ENCODE data around the gene GCNT2.
"Not testable (repeated sequence)": the region's sequence is repeated elsewhere in the genome, so short reads cannot be mapped to it uniquely, and the experiment has no call there.

GCNT2 gene

DNA sequence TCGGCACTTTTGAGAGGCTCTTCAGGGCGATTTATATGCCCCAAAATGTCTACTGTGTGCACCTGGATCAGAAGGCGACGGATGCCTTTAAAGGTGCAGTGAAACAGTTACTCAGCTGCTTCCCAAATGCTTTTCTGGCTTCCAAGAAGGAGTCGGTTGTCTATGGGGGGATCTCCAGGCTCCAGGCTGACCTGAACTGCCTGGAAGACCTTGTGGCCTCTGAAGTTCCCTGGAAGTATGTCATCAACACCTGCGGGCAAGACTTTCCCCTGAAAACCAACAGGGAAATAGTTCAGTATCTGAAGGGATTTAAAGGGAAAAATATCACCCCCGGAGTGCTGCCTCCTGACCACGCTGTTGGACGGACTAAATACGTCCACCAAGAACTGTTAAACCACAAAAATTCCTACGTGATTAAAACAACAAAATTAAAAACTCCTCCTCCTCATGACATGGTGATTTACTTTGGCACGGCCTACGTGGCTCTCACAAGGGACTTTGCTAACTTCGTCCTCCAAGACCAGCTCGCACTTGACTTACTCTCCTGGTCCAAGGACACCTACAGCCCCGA, 8.2 kb downstream of the GCNT2 start:
- Histone ChIP-seq H3K4me1 (ENCODE audit: control insufficient read depth in 2 of 2, insufficient read depth in 2 of 2, low read length in 2 of 2) (peaks cover 6 to 7% of the 10 kb centered on the region in 2 donors), H3K27me3 (ENCODE audit: control insufficient read depth in 2 of 2, insufficient read depth in 2 of 2, low read length in 2 of 2) (no peaks in the 10 kb centered on the region), H3K36me3 (ENCODE audit: control insufficient read depth in 2 of 2, insufficient read depth in 2 of 2, low read length in 2 of 2) (no peaks in the 10 kb centered on the region), H3K9me3 (ENCODE audit: control insufficient read depth in 2 of 2, low read length in 2 of 2) (no peaks in the 10 kb centered on the region), H3K4me3 (ENCODE audit: low read length in 2 of 2) (peak overlapping the region; percentile 68 to 78), H3K27ac (ENCODE audit: low read depth in 2 of 2, low read length in 2 of 2) (peak overlapping the region in 1 of 2 donors; percentile 78), H3K9ac (ENCODE audit: low read depth in 1 of 2, low read length in 2 of 2) (peak overlapping the region; percentile 32 to 63)

DNA sequence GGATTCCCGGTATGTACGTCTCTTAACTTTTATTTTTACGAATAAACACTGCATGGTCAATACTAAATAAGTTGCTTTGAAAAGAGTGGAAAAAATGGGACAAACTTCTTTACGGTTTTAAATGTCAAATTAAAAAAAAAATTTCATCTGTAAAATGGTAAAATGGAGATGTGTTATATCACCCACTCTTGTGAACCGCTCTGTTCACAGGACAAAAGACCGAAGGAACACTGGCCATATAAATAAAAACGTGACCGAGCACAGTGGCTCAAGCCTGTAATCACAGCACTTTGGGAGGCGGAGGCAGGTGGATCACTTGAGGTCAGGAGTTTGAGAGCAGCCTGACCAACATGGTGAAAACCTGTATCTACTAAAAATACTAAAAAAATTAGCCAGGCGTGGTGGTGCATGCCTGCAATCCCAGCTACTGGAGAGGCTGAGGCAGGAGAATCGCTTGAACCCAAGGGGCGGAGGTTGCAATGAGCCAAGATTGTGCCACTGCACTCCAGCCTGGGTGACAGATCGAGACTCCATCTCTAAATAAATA, 8.8 kb downstream of the GCNT2 start:
- not testable (repeated sequence) for H3K27me3 ChIP-seq (ENCODE audit: control insufficient read depth in 2 of 2, insufficient read depth in 2 of 2, low read length in 2 of 2); H3K36me3 ChIP-seq (ENCODE audit: control insufficient read depth in 2 of 2, insufficient read depth in 2 of 2, low read length in 2 of 2); H3K9ac ChIP-seq (ENCODE audit: low read depth in 1 of 2, low read length in 2 of 2); H3K27ac ChIP-seq (ENCODE audit: low read depth in 2 of 2, low read length in 2 of 2); H3K9me3 ChIP-seq (ENCODE audit: control insufficient read depth in 2 of 2, low read length in 2 of 2); H3K4me1 ChIP-seq (ENCODE audit: control insufficient read depth in 2 of 2, insufficient read depth in 2 of 2, low read length in 2 of 2)
- H3K4me3 ChIP-seq (ENCODE audit: low read length in 2 of 2): peak overlapping the region in 1 of 2 donors; percentile 78

DNA sequence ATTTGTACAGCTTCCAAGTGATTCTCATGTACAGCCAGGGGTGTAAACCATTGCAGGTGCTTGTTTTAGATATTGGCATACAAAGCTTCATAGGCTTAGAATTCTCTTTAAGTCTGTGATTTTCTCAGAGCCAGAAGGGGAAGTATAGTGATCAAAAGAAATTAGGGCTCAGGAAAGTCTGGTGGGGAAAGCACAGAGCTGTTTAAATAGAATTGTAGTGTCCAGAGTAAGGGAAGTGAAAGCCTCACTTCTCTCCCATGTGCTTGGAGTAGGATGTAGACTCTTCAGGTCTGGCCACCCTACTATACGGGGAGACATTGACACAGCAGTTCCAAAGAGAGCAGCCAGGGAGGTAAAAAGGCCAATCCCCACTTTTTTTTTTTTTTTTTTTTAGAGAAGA, 10.4 kb downstream of the GCNT2 start:
- Histone ChIP-seq H3K9me3 (ENCODE audit: control insufficient read depth in 2 of 2, low read length in 2 of 2) (no peaks in the 10 kb centered on the region), H3K27ac (ENCODE audit: low read depth in 2 of 2, low read length in 2 of 2) (no peak overlapping the region), H3K27me3 (ENCODE audit: control insufficient read depth in 2 of 2, insufficient read depth in 2 of 2, low read length in 2 of 2) (no peaks in the 10 kb centered on the region), H3K36me3 (ENCODE audit: control insufficient read depth in 2 of 2, insufficient read depth in 2 of 2, low read length in 2 of 2) (no peaks in the 10 kb centered on the region), H3K4me3 (ENCODE audit: low read length in 2 of 2) (peak overlapping the region in 1 of 2 donors; percentile 14), H3K4me1 (ENCODE audit: control insufficient read depth in 2 of 2, insufficient read depth in 2 of 2, low read length in 2 of 2) (peaks cover 6 to 8% of the 10 kb centered on the region in 2 donors), H3K9ac (ENCODE audit: low read depth in 1 of 2, low read length in 2 of 2) (no peak overlapping the region)

DNA sequence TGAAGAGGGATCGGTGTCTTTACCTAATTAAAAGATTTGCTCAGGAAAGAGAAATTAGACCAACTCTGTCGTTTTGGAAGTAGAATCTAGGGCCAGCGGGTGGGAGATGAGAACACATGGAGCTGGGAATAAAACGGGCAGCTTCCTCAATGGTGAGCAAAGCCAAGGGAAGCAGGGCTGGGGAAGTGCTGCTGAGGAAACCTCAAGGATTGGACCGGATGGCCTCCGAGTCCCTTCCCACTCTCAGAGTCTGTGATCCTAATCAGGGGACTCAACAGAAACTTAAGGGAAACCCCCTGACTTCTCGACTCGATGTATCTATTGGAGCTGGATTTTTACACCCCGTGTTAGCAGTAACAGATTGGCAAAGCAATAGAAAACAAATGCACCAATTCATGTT, 10.8 kb downstream of the GCNT2 start:
- no peak overlapping the region for H3K27ac ChIP-seq (ENCODE audit: low read depth in 2 of 2, low read length in 2 of 2)

DNA sequence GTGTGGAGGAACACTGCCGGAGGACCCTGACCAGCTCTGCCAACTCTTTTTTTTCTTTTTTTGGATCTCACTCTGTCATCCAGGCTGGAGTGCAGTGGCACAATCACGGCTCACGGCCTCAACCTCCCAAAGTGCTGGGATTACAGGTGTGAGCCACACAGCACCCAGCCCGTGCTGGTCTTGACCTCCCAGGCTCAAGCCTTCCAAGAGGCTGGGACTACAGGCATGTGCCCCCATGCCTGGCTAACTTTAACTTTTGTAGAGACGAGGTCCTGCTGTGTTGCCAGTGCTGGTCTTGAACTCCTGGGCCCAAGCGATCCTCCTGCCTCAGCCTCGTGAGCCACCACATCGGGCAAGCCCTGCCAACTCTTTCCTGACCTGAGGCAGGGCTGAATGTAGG, 11.2 kb downstream of the GCNT2 start:
- Histone ChIP-seq H3K9ac (ENCODE audit: low read depth in 1 of 2, low read length in 2 of 2) (no peak overlapping the region), H3K4me1 (ENCODE audit: control insufficient read depth in 2 of 2, insufficient read depth in 2 of 2, low read length in 2 of 2) (peaks cover 6 to 8% of the 10 kb centered on the region in 2 donors)

More for the DNA sequence above, 10.8 kb downstream of the GCNT2 start:
- Histone ChIP-seq H3K4me1 (ENCODE audit: control insufficient read depth in 2 of 2, insufficient read depth in 2 of 2, low read length in 2 of 2) (peaks cover 6 to 8% of the 10 kb centered on the region in 2 donors), H3K36me3 (ENCODE audit: control insufficient read depth in 2 of 2, insufficient read depth in 2 of 2, low read length in 2 of 2) (no peaks in the 10 kb centered on the region), H3K27me3 (ENCODE audit: control insufficient read depth in 2 of 2, insufficient read depth in 2 of 2, low read length in 2 of 2) (no peaks in the 10 kb centered on the region), H3K4me3 (ENCODE audit: low read length in 2 of 2) (peak overlapping the region in 1 of 2 donors; percentile 14), H3K9ac (ENCODE audit: low read depth in 1 of 2, low read length in 2 of 2) (no peak overlapping the region), H3K9me3 (ENCODE audit: control insufficient read depth in 2 of 2, low read length in 2 of 2) (no peaks in the 10 kb centered on the region)

DNA sequence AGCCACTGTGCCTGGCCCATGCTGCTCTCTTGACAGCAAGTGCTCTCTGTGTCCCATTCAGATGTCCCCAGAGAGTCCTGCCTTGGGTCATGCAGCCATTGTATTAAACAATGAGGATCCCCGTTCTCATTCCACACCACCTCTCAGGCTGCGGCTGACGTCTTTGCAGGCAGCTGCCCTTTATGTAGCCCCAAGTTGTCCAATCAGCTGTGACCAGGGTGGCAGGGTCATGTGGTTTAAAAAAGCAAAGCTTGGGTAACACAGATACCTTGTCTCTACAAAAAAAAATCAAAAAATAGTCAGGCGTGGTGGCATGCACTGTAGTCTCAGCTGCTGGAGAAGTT, 13.2 kb downstream of the GCNT2 start:
- Histone ChIP-seq H3K9ac (ENCODE audit: low read depth in 1 of 2, low read length in 2 of 2) (no peak overlapping the region), H3K27me3 (ENCODE audit: control insufficient read depth in 2 of 2, insufficient read depth in 2 of 2, low read length in 2 of 2) (no peaks in the 10 kb centered on the region), H3K27ac (ENCODE audit: low read depth in 2 of 2, low read length in 2 of 2) (no peak overlapping the region), H3K9me3 (ENCODE audit: control insufficient read depth in 2 of 2, low read length in 2 of 2) (no peaks in the 10 kb centered on the region), H3K36me3 (ENCODE audit: control insufficient read depth in 2 of 2, insufficient read depth in 2 of 2, low read length in 2 of 2) (no peaks in the 10 kb centered on the region), H3K4me3 (ENCODE audit: low read length in 2 of 2) (no peak overlapping the region), H3K4me1 (ENCODE audit: control insufficient read depth in 2 of 2, insufficient read depth in 2 of 2, low read length in 2 of 2) (peaks cover 3 to 4% of the 10 kb centered on the region in 2 donors)

More for the DNA sequence above, 11.2 kb downstream of the GCNT2 start:
- Histone ChIP-seq H3K9me3 (ENCODE audit: control insufficient read depth in 2 of 2, low read length in 2 of 2) (no peaks in the 10 kb centered on the region), H3K27me3 (ENCODE audit: control insufficient read depth in 2 of 2, insufficient read depth in 2 of 2, low read length in 2 of 2) (no peaks in the 10 kb centered on the region), H3K4me3 (ENCODE audit: low read length in 2 of 2) (peak overlapping the region in 1 of 2 donors; percentile 14), H3K36me3 (ENCODE audit: control insufficient read depth in 2 of 2, insufficient read depth in 2 of 2, low read length in 2 of 2) (no peaks in the 10 kb centered on the region), H3K27ac (ENCODE audit: low read depth in 2 of 2, low read length in 2 of 2) (no peak overlapping the region)

DNA sequence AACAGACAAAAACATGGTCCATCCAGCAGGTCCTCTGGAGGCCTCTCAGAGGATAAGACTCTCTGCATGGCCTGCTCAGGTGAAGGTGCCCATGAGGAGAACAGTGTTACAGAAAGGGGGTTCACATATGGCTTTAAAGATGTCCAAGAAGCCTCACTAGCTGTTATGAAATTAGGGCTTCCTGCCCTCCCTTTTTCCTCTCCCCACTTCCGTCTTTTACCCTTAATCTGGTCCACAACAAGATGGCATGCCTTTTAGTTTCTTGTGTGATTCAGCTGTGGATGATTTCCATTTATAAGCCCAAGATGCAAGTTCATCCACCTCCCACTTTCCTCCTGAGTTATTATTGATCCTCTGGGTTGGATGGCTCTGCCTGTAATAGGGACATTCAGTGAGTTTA, 14.0 kb downstream of the GCNT2 start:
- Histone ChIP-seq H3K9ac (ENCODE audit: low read depth in 1 of 2, low read length in 2 of 2) (no peak overlapping the region), H3K27ac (ENCODE audit: low read depth in 2 of 2, low read length in 2 of 2) (peak overlapping the region in 1 of 2 donors; percentile 38)

DNA sequence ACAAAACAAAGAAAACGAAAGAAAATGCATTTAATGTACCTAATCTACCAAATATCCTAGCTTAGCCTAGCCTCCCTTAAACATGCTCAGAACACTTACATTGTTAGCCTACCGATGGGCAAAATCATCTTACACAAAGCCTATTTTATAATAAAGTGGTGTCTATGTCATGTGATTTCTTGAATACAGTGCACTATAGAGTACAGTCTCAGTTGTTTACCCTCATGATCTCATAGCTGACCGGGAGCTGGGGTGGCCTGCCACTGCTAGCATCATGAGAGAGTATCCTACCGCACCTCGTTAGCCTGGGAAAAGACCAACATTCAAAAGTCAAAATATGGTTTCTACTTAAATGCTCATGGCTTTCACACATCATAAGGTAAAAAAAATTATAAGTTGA, 16.6 kb downstream of the GCNT2 start:
- Histone ChIP-seq H3K27me3 (ENCODE audit: control insufficient read depth in 2 of 2, insufficient read depth in 2 of 2, low read length in 2 of 2) (no peaks in the 10 kb centered on the region), H3K4me1 (ENCODE audit: control insufficient read depth in 2 of 2, insufficient read depth in 2 of 2, low read length in 2 of 2) (peaks cover 2 to 7% of the 10 kb centered on the region in 2 donors), H3K4me3 (ENCODE audit: low read length in 2 of 2) (no peak overlapping the region), H3K36me3 (ENCODE audit: control insufficient read depth in 2 of 2, insufficient read depth in 2 of 2, low read length in 2 of 2) (no peaks in the 10 kb centered on the region), H3K9ac (ENCODE audit: low read depth in 1 of 2, low read length in 2 of 2) (no peak overlapping the region), H3K27ac (ENCODE audit: low read depth in 2 of 2, low read length in 2 of 2) (no peak overlapping the region), H3K9me3 (ENCODE audit: control insufficient read depth in 2 of 2, low read length in 2 of 2) (no peaks in the 10 kb centered on the region)

More for the DNA sequence above, 14.0 kb downstream of the GCNT2 start:
- no peak overlapping the region for H3K4me3 ChIP-seq (ENCODE audit: low read length in 2 of 2)
- no peaks in the 10 kb centered on the region for H3K27me3 ChIP-seq (ENCODE audit: control insufficient read depth in 2 of 2, insufficient read depth in 2 of 2, low read length in 2 of 2)
- H3K4me1 ChIP-seq (ENCODE audit: control insufficient read depth in 2 of 2, insufficient read depth in 2 of 2, low read length in 2 of 2): peaks cover 2 to 4% of the 10 kb centered on the region in 2 donors
- no peaks in the 10 kb centered on the region for H3K36me3 ChIP-seq (ENCODE audit: control insufficient read depth in 2 of 2, insufficient read depth in 2 of 2, low read length in 2 of 2)
- H3K9me3 ChIP-seq (ENCODE audit: control insufficient read depth in 2 of 2, low read length in 2 of 2): no peaks in the 10 kb centered on the region

DNA sequence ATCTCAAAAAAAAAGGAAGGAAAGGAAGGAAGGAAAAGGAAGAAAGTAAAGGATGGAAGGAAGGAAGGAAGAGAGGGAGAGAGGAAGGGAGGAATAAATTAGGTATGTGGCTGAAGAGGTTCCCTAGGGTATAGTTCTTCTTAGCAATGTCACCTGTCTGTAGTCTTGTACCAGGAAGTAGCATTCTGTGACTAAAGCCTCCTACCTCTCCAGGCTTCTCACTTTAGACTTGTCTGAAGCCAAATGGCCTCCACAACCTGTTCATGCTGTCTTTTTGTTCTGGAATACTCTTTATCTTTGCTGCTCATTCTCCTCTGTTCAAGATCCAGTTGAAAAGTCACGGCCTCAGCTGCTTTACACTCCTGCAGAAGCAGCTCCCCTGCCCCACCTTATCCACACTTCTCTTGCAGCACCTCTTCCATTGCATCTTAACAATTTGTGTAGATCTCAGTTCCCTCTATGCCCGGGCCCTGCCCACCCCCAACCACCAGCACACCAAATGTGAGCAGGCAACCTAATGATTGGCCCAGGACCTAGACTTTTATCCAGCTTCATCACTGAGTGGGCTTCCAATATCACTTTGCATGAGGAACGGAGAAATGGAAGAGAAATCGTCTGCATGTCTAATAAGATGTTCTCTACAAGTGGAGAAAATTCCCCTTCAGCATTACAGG, 19.1 kb downstream of the GCNT2 start:
- no peaks in the 10 kb centered on the region for H3K9me3 ChIP-seq (ENCODE audit: control insufficient read depth in 2 of 2, low read length in 2 of 2)
- H3K4me1 ChIP-seq (ENCODE audit: control insufficient read depth in 2 of 2, insufficient read depth in 2 of 2, low read length in 2 of 2): peaks cover 0 to 7% of the 10 kb centered on the region in 2 donors
- no peak overlapping the region for H3K4me3 ChIP-seq (ENCODE audit: low read length in 2 of 2)
- H3K36me3 ChIP-seq (ENCODE audit: control insufficient read depth in 2 of 2, insufficient read depth in 2 of 2, low read length in 2 of 2): no peaks in the 10 kb centered on the region
- no peak overlapping the region for H3K9ac ChIP-seq (ENCODE audit: low read depth in 1 of 2, low read length in 2 of 2)
- no peak overlapping the region for H3K27ac ChIP-seq (ENCODE audit: low read depth in 2 of 2, low read length in 2 of 2)
- H3K27me3 ChIP-seq (ENCODE audit: control insufficient read depth in 2 of 2, insufficient read depth in 2 of 2, low read length in 2 of 2): no peaks in the 10 kb centered on the region

DNA sequence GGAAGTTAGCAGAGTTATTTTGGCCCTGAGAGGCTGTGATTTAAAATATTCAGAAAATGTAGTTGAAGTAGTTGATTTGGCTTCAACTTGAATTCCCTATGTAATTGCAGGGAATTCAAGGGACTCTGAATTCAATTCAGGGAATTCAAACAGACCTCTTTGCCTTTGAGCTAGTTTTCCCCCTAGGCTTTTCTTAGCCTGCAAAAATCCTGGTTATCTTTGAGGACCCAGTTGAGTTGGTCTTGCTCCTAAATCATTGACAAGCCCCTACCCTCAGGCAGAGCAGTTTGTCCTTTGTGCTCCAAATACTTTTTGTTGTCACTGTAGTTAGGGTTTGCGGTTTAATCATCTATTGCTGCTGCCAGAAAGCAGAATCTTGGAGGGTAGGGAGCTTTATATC, 20.4 kb downstream of the GCNT2 start:
- Histone ChIP-seq H3K9me3 (ENCODE audit: control insufficient read depth in 2 of 2, low read length in 2 of 2) (no peaks in the 10 kb centered on the region), H3K4me1 (ENCODE audit: control insufficient read depth in 2 of 2, insufficient read depth in 2 of 2, low read length in 2 of 2) (peaks cover 3 to 7% of the 10 kb centered on the region in 2 donors), H3K9ac (ENCODE audit: low read depth in 1 of 2, low read length in 2 of 2) (no peak overlapping the region), H3K27ac (ENCODE audit: low read depth in 2 of 2, low read length in 2 of 2) (peak overlapping the region; percentile 49 to 59), H3K27me3 (ENCODE audit: control insufficient read depth in 2 of 2, insufficient read depth in 2 of 2, low read length in 2 of 2) (no peaks in the 10 kb centered on the region), H3K4me3 (ENCODE audit: low read length in 2 of 2) (peak overlapping the region in 1 of 2 donors; percentile 41), H3K36me3 (ENCODE audit: control insufficient read depth in 2 of 2, insufficient read depth in 2 of 2, low read length in 2 of 2) (no peaks in the 10 kb centered on the region)

All from mucosa of rectum (tissue), 2 donors.